B cell (primary cell): ENCODE results near the gene SAT1.

Experiments
- CTCF ChIP-seq: fragments of 200-600 bp; IDR thresholded peaks from one replicate; pipeline ENCODE4 v1.8.0; 2022; ENCODE audit warnings: antibody characterized with exemption, mild to moderate bottlenecking
- EZH2 ChIP-seq: IDR thresholded peaks from 2 replicates; pipeline ENCODE4 v1.6.1; 2012; ENCODE audit warnings: borderline replicate concordance, low read depth, mild to moderate bottlenecking, moderate library complexity, low read length; ENCODE audit not compliant: insufficient read depth, poor library complexity, severe bottlenecking

GRCh38 chrX:23788521-23788920 lies 5.5 kb downstream of the SAT1 start:
- TF ChIP-seq CTCF (no peak), EZH2 (no peak)
